IMR-90 (cell line): ENCODE results near the gene COL18A1. TPM values are rescaled to one million over a fixed set of nuclear protein-coding genes. Genes with fewer than 3 reads are reported as not detected.

ENCODE experiments used
- ATAC-seq: fragments of 200-7000 bp; cut with Tn5 transposase; 2 replicates; pipeline ENCODE4 v1.9.1; 2020; ENCODE audit warnings: low read depth, mild to moderate bottlenecking, moderate library complexity
- BruUV-seq: library from RNA; stranded (reverse); fragments of 400-500 nt; replicated peaks from 2 replicates; lab custom pipeline; 2021; lab: Mats Ljungman, UMichigan
- CTCF ChIA-PET: fragments of 300-600 bp; formaldehyde crosslinking; extraction: SDS; loops from one replicate; lab custom pipeline; 2021; ENCODE audit warnings: antibody characterized with exemption; lab: Yijun Ruan, JAX
- POLR2A ChIA-PET: fragments of 300-600 bp; sonication (Branson Sonifier 250); formaldehyde crosslinking; loops from one replicate; lab custom pipeline; 2022; ENCODE audit warnings: antibody characterized with exemption; ENCODE audit not compliant: unreplicated experiment; lab: Charles Lee
- DNase-seq: peaks from one replicate; pipeline ENCODE4 v3.0.0; 2013
- H2AFZ ChIP-seq: replicated peaks from 2 replicates; pipeline ENCODE3; 2013; ENCODE audit warnings: low read length, mild to moderate bottlenecking; ENCODE audit not compliant: poor library complexity
- H2AK5ac ChIP-seq: 2 replicates; pipeline ENCODE4 v1.6.1; 2013; ENCODE audit warnings: low read depth, low read length, inconsistent platforms
- H2AK9ac ChIP-seq: replicated peaks from 2 replicates; pipeline ENCODE3; 2013; ENCODE audit warnings: mild to moderate bottlenecking, low read depth, low read length, moderate library complexity; ENCODE audit not compliant: poor library complexity
- H2BK120ac ChIP-seq: 2 replicates; pipeline ENCODE4 v1.6.1; 2013; ENCODE audit warnings: low read depth, low read length, inconsistent platforms
- H2BK15ac ChIP-seq: 3 replicates; pipeline ENCODE4 v1.6.1; 2013; ENCODE audit warnings: low read depth, low read length, inconsistent platforms
- H2BK20ac ChIP-seq: 2 replicates; pipeline ENCODE4 v1.6.1; 2013; ENCODE audit warnings: low read depth, mild to moderate bottlenecking, inconsistent platforms, low read length, moderate library complexity
- H2BK5ac ChIP-seq: 2 replicates; pipeline ENCODE4 v1.6.1; 2013; ENCODE audit warnings: mild to moderate bottlenecking, low read depth, low read length, inconsistent platforms; ENCODE audit not compliant: poor library complexity, severe bottlenecking
- H3K14ac ChIP-seq: replicated peaks from 2 replicates; pipeline ENCODE4 v1.6.1; 2013; ENCODE audit warnings: low read depth, low read length, inconsistent platforms
- H3K18ac ChIP-seq: 2 replicates; pipeline ENCODE4 v1.6.1; 2013; ENCODE audit warnings: low read depth, low read length, control low read depth
- H3K23ac ChIP-seq: 2 replicates; pipeline ENCODE4 v1.6.1; 2013; ENCODE audit warnings: low read depth, low read length, inconsistent platforms
- H3K27ac ChIP-seq: 2 replicates; pipeline ENCODE4 v1.5.1; 2013; ENCODE audit warnings: mild to moderate bottlenecking, control low read depth, low read length; ENCODE audit not compliant: insufficient read depth
- H3K27me3 ChIP-seq: 2 replicates; pipeline ENCODE4 v1.6.1; 2013; ENCODE audit warnings: low read length; ENCODE audit not compliant: control insufficient read depth, insufficient read depth
- H3K36me3 ChIP-seq: 2 replicates; pipeline ENCODE4 v1.6.1; 2013; ENCODE audit warnings: low read length, mixed read lengths; ENCODE audit not compliant: control insufficient read depth, insufficient read depth
- H3K4ac ChIP-seq: 2 replicates; pipeline ENCODE4 v1.6.1; 2013; ENCODE audit warnings: low read depth, low read length, inconsistent platforms
- H3K4me1 ChIP-seq: 2 replicates; pipeline ENCODE4 v1.6.1; 2013; ENCODE audit warnings: low read length, mixed read lengths; ENCODE audit not compliant: control insufficient read depth, insufficient read depth
- H3K4me2 ChIP-seq: 2 replicates; pipeline ENCODE4 v1.6.1; 2013; ENCODE audit warnings: low read depth, mild to moderate bottlenecking, control low read depth, low read length, moderate library complexity
- H3K4me3 ChIP-seq: 2 replicates; pipeline ENCODE4 v1.5.1; 2013; ENCODE audit warnings: low read depth, mild to moderate bottlenecking, control low read depth, low read length, moderate library complexity; ENCODE audit not compliant: insufficient read depth
- H3K56ac ChIP-seq: 2 replicates; pipeline ENCODE4 v1.6.1; 2013; ENCODE audit warnings: low read length, inconsistent platforms; ENCODE audit not compliant: insufficient read depth; ENCODE audit errors: extremely low read depth
- H3K79me1 ChIP-seq, 2 experiments: 2 replicates each; pipeline ENCODE4 v1.6.1; 2013; ENCODE audit warnings: low read length in 2 of 2, inconsistent platforms in 1 of 2, low read depth in 1 of 2
- H3K9ac ChIP-seq: 2 replicates; pipeline ENCODE4 v1.6.1; 2013; ENCODE audit warnings: low read depth, low read length, control low read depth
- H3K9me1 ChIP-seq: 2 replicates; pipeline ENCODE4 v1.6.1; 2013; ENCODE audit warnings: low read length, inconsistent platforms; ENCODE audit not compliant: insufficient read depth
- H3K9me3 ChIP-seq: 2 replicates; pipeline ENCODE4 v1.6.1; 2013; ENCODE audit warnings: low read length; ENCODE audit not compliant: control insufficient read depth, insufficient read depth
- H4K20me1 ChIP-seq: 2 replicates; pipeline ENCODE4 v1.6.1; 2013; ENCODE audit warnings: low read length, inconsistent platforms; ENCODE audit not compliant: insufficient read depth
- H4K5ac ChIP-seq: 2 replicates; pipeline ENCODE4 v1.6.1; 2013; ENCODE audit warnings: mild to moderate bottlenecking, low read depth, low read length, control low read depth
- H4K8ac ChIP-seq, 2 experiments: 2 replicates each; pipeline ENCODE4 v1.6.1; 2013; ENCODE audit warnings: low read depth in 2 of 2, low read length in 2 of 2, control low read depth in 1 of 2, inconsistent platforms in 1 of 2
- H4K91ac ChIP-seq: 2 replicates; pipeline ENCODE4 v1.6.1; 2013; ENCODE audit warnings: low read depth, low read length, inconsistent platforms; ENCODE audit not compliant: insufficient read depth
- MAZ ChIP-seq: IDR thresholded peaks from 2 replicates; pipeline ENCODE4 v1.6.1; 2012; ENCODE audit warnings: low read depth, mild to moderate bottlenecking, low read length, improper control_type of control experiment, moderate library complexity, borderline replicate concordance
- RCOR1 ChIP-seq: IDR thresholded peaks from 2 replicates; pipeline ENCODE4 v1.6.1; 2012; ENCODE audit warnings: mild to moderate bottlenecking, low read length, improper control_type of control experiment; ENCODE audit not compliant: insufficient replicate concordance
- RFX5 ChIP-seq: IDR thresholded peaks from 2 replicates; pipeline ENCODE4 v1.8.0; 2012; ENCODE audit warnings: low read depth, mild to moderate bottlenecking, low read length, moderate library complexity
- SMC3 ChIP-seq: fragments of 150-350 bp; IDR thresholded peaks from 2 replicates; pipeline ENCODE4 v1.6.1; 2016; ENCODE audit warnings: low read depth, mild to moderate bottlenecking, antibody characterized with exemption, low read length, moderate library complexity
- WGBS, 2 experiments: methylation state at CpG; one replicate each; pipeline versions ENCODE4 v1.1.5 to v1.1.7; 2013; ENCODE audit warnings: missing lambda C conversion rate in 2 of 2; ENCODE audit not compliant: insufficient read length in 1 of 2; ENCODE audit errors: extremely low coverage in 2 of 2; 5-methylcytosine and 5-hydroxymethylcytosine counted together
- dilution Hi-C: fragments of 300-500 bp; cut with HindIII; formaldehyde crosslinking; loops from one replicate; pipeline ENCODE4 v1.14.3; 2018; ENCODE audit warnings: low sequenced_read_pairs; ENCODE audit not compliant: unreplicated experiment
- in situ Hi-C: fragments of 300-500 bp; cut with MboI; formaldehyde crosslinking; loops from 3 replicates; pipeline ENCODE4 v1.14.3; 2019; ENCODE audit warnings: low sequenced_read_pairs, inconsistent platforms, mixed read lengths
- intact Hi-C: fragments of 100-400 bp; cut with micrococcal nuclease; formaldehyde crosslinking; loops from 2 replicates; pipeline ENCODE4 v1.10.0; 2022
- polyA plus RNA-seq, 3 experiments: library from polyadenylated mRNA; depleted of rRNA; stranded (reverse); fragments of >200 nt; gene quantifications; 2 replicates each; pipeline ENCODE4 v1.2.3, GENCODE V29; 2012; ENCODE audit warnings: low replicate concordance in 1 of 3
- total RNA-seq: library from RNA; depleted of rRNA; stranded (reverse); fragments of >200 nt; gene quantifications from 2 replicates; pipeline ENCODE4 v1.2.3, GENCODE V29; 2012
- TF ChIP-seq, protein P1 (sequence below): fragments of 150-350 bp; IDR thresholded peaks from 2 replicates; pipeline ENCODE4 v1.6.1; 2016; ENCODE audit warnings: low read depth, mild to moderate bottlenecking, low read length, moderate library complexity, borderline replicate concordance

COL18A1 gene
- total and polyA plus RNA-seq, 2 of the 4 experiments (the other 2 are of a cell fraction) = 4.3 to 46.7 TPM

DNA sequence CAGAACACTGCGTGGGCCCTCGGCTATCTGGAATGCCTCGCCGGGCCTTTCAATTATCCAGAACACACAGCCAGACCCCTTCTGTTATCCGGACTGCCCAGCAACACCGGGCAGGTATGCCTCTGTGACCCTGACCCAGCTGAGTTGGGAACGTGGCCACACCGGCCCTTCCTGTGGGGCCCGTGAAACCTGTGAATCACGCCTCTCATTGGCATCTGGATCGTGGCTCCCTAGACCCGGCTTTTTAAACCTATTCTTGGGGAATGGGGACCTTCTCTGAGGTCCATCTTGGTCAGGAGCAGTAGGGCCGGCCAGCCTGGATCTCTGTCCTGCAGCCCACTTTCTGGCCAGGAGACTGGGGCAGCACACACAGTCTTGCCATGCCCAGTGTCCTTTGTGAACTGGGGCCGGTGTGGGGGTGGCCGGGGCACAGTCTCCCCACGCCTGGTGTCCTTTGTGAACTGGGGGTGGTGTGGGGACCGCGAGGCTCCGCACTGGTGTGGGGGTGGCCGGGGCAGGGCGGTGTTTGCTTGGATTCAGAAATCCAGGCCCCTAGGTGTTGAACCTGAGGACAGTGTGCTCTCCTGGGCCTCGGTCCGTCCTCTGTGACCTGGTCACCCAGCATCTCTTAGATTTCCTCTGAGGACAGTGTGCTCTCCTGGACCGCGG is 11.1 kb downstream of the COL18A1 start:
- Histone ChIP-seq H3K4me3 (no peak overlapping the region), H3K9me3 (no peaks in the 10 kb centered on the region), H4K91ac (no peak overlapping the region), H2AFZ (no peak overlapping the region), H3K27ac (no peak overlapping the region), H2BK15ac (no peak overlapping the region), H2AK9ac (no peak overlapping the region), H3K4ac (no peak overlapping the region), H4K20me1 (peaks cover 99% of the 10 kb centered on the region), H3K27me3 (no peaks in the 10 kb centered on the region), H3K18ac (no peak overlapping the region), H3K56ac (no peak overlapping the region), H3K36me3 (peaks cover 10% of the 10 kb centered on the region; the same call in 1 of the 2 replicates), H4K8ac (no peak overlapping the region), H3K14ac (no peak overlapping the region), H3K4me1 (peaks cover 2% of the 10 kb centered on the region; the same call in 1 of the 2 replicates), H3K9me1 (peaks cover 8% of the 10 kb centered on the region), H4K5ac (no peak overlapping the region), H2AK5ac (no peak overlapping the region), H3K23ac (no peak overlapping the region), H2BK20ac (no peak overlapping the region), H2BK5ac (no peak overlapping the region), H3K4me2 (no peak overlapping the region), H2BK120ac (no peak overlapping the region), H3K9ac (no peak overlapping the region), H3K79me1 (peaks cover 8 to 90% of the 10 kb centered on the region in 2 experiments)
- DNase-seq = no peak
- in situ Hi-C loops (no loop called here), dilution Hi-C loops (no loop called here), intact Hi-C loops (no loop called here)
- TF ChIP-seq RCOR1 (no peak), SMC3 (no peak), RFX5 (no peak), MAZ (no peak)
- TF ChIP-seq, protein P1, sequence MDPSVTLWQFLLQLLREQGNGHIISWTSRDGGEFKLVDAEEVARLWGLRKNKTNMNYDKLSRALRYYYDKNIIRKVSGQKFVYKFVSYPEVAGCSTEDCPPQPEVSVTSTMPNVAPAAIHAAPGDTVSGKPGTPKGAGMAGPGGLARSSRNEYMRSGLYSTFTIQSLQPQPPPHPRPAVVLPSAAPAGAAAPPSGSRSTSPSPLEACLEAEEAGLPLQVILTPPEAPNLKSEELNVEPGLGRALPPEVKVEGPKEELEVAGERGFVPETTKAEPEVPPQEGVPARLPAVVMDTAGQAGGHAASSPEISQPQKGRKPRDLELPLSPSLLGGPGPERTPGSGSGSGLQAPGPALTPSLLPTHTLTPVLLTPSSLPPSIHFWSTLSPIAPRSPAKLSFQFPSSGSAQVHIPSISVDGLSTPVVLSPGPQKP = no peak
- no peak for ATAC-seq
- CTCF ChIA-PET = no interaction called here
- POLR2A ChIA-PET = no interaction called here
- no TSS peak for BruUV-seq
- WGBS, 2 experiments = 88% methylated on average over 16 of the region's 25 CpGs; no CpG with 5 or more reads in 1 of the 2 experiments
